IMR-90 (cell line): ENCODE data around the gene ILK. TPM values are rescaled to one million over a fixed set of nuclear protein-coding genes. Genes with fewer than 3 reads are reported as not detected.

Experiments used
- ATAC-seq: fragments of 200-7000 bp; cut with Tn5 transposase; 2 replicates; pipeline ENCODE4 v1.9.1; 2020; ENCODE audit warnings: low read depth, mild to moderate bottlenecking, moderate library complexity
- BruUV-seq: library from RNA; stranded (reverse); fragments of 400-500 nt; replicated peaks from 2 replicates; lab custom pipeline; 2021; lab: Mats Ljungman, UMichigan
- CTCF ChIA-PET: fragments of 300-600 bp; formaldehyde crosslinking; extraction: SDS; loops from one replicate; lab custom pipeline; 2021; ENCODE audit warnings: antibody characterized with exemption; lab: Yijun Ruan, JAX
- POLR2A ChIA-PET: fragments of 300-600 bp; sonication (Branson Sonifier 250); formaldehyde crosslinking; loops from one replicate; lab custom pipeline; 2022; ENCODE audit warnings: antibody characterized with exemption; ENCODE audit not compliant: unreplicated experiment; lab: Charles Lee
- DNase-seq: peaks from one replicate; pipeline ENCODE4 v3.0.0; 2013
- H2AFZ ChIP-seq: replicated peaks from 2 replicates; pipeline ENCODE3; 2013; ENCODE audit warnings: low read length, mild to moderate bottlenecking; ENCODE audit not compliant: poor library complexity
- H2AK5ac ChIP-seq: 2 replicates; pipeline ENCODE4 v1.6.1; 2013; ENCODE audit warnings: low read depth, low read length, inconsistent platforms
- H2AK9ac ChIP-seq: replicated peaks from 2 replicates; pipeline ENCODE3; 2013; ENCODE audit warnings: mild to moderate bottlenecking, low read depth, low read length, moderate library complexity; ENCODE audit not compliant: poor library complexity
- H2BK120ac ChIP-seq: 2 replicates; pipeline ENCODE4 v1.6.1; 2013; ENCODE audit warnings: low read depth, low read length, inconsistent platforms
- H2BK15ac ChIP-seq: 3 replicates; pipeline ENCODE4 v1.6.1; 2013; ENCODE audit warnings: low read depth, low read length, inconsistent platforms
- H2BK20ac ChIP-seq: 2 replicates; pipeline ENCODE4 v1.6.1; 2013; ENCODE audit warnings: low read depth, mild to moderate bottlenecking, inconsistent platforms, low read length, moderate library complexity
- H2BK5ac ChIP-seq: 2 replicates; pipeline ENCODE4 v1.6.1; 2013; ENCODE audit warnings: mild to moderate bottlenecking, low read depth, low read length, inconsistent platforms; ENCODE audit not compliant: poor library complexity, severe bottlenecking
- H3K14ac ChIP-seq: replicated peaks from 2 replicates; pipeline ENCODE4 v1.6.1; 2013; ENCODE audit warnings: low read depth, low read length, inconsistent platforms
- H3K18ac ChIP-seq: 2 replicates; pipeline ENCODE4 v1.6.1; 2013; ENCODE audit warnings: low read depth, low read length, control low read depth
- H3K23ac ChIP-seq: 2 replicates; pipeline ENCODE4 v1.6.1; 2013; ENCODE audit warnings: low read depth, low read length, inconsistent platforms
- H3K27ac ChIP-seq: 2 replicates; pipeline ENCODE4 v1.5.1; 2013; ENCODE audit warnings: mild to moderate bottlenecking, control low read depth, low read length; ENCODE audit not compliant: insufficient read depth
- H3K27me3 ChIP-seq: 2 replicates; pipeline ENCODE4 v1.6.1; 2013; ENCODE audit warnings: low read length; ENCODE audit not compliant: control insufficient read depth, insufficient read depth
- H3K36me3 ChIP-seq: 2 replicates; pipeline ENCODE4 v1.6.1; 2013; ENCODE audit warnings: low read length, mixed read lengths; ENCODE audit not compliant: control insufficient read depth, insufficient read depth
- H3K4ac ChIP-seq: 2 replicates; pipeline ENCODE4 v1.6.1; 2013; ENCODE audit warnings: low read depth, low read length, inconsistent platforms
- H3K4me1 ChIP-seq: 2 replicates; pipeline ENCODE4 v1.6.1; 2013; ENCODE audit warnings: low read length, mixed read lengths; ENCODE audit not compliant: control insufficient read depth, insufficient read depth
- H3K4me2 ChIP-seq: 2 replicates; pipeline ENCODE4 v1.6.1; 2013; ENCODE audit warnings: low read depth, mild to moderate bottlenecking, control low read depth, low read length, moderate library complexity
- H3K4me3 ChIP-seq: 2 replicates; pipeline ENCODE4 v1.5.1; 2013; ENCODE audit warnings: low read depth, mild to moderate bottlenecking, control low read depth, low read length, moderate library complexity; ENCODE audit not compliant: insufficient read depth
- H3K56ac ChIP-seq: 2 replicates; pipeline ENCODE4 v1.6.1; 2013; ENCODE audit warnings: low read length, inconsistent platforms; ENCODE audit not compliant: insufficient read depth; ENCODE audit errors: extremely low read depth
- H3K79me1 ChIP-seq, 2 experiments: 2 replicates each; pipeline ENCODE4 v1.6.1; 2013; ENCODE audit warnings: low read length in 2 of 2, inconsistent platforms in 1 of 2, low read depth in 1 of 2
- H3K9ac ChIP-seq: 2 replicates; pipeline ENCODE4 v1.6.1; 2013; ENCODE audit warnings: low read depth, low read length, control low read depth
- H3K9me1 ChIP-seq: 2 replicates; pipeline ENCODE4 v1.6.1; 2013; ENCODE audit warnings: low read length, inconsistent platforms; ENCODE audit not compliant: insufficient read depth
- H3K9me3 ChIP-seq: 2 replicates; pipeline ENCODE4 v1.6.1; 2013; ENCODE audit warnings: low read length; ENCODE audit not compliant: control insufficient read depth, insufficient read depth
- H4K20me1 ChIP-seq: 2 replicates; pipeline ENCODE4 v1.6.1; 2013; ENCODE audit warnings: low read length, inconsistent platforms; ENCODE audit not compliant: insufficient read depth
- H4K5ac ChIP-seq: 2 replicates; pipeline ENCODE4 v1.6.1; 2013; ENCODE audit warnings: mild to moderate bottlenecking, low read depth, low read length, control low read depth
- H4K8ac ChIP-seq, 2 experiments: 2 replicates each; pipeline ENCODE4 v1.6.1; 2013; ENCODE audit warnings: low read depth in 2 of 2, low read length in 2 of 2, control low read depth in 1 of 2, inconsistent platforms in 1 of 2
- H4K91ac ChIP-seq: 2 replicates; pipeline ENCODE4 v1.6.1; 2013; ENCODE audit warnings: low read depth, low read length, inconsistent platforms; ENCODE audit not compliant: insufficient read depth
- BHLHE40 ChIP-seq: fragments of 150-350 bp; IDR thresholded peaks from 2 replicates; pipeline ENCODE4 v1.6.1; 2016; ENCODE audit warnings: mild to moderate bottlenecking, low read depth, low read length
- CEBPB ChIP-seq: IDR thresholded peaks from 2 replicates; pipeline ENCODE4 v1.6.1; 2012; ENCODE audit warnings: low read depth, low read length, improper control_type of control experiment
- CHD1 ChIP-seq: IDR thresholded peaks from 2 replicates; pipeline ENCODE4 v1.6.1; 2012; ENCODE audit warnings: low read depth, low read length, improper control_type of control experiment
- ELK1 ChIP-seq: fragments of 150-350 bp; IDR thresholded peaks from 2 replicates; pipeline ENCODE4 v1.6.1; 2016; ENCODE audit warnings: low read depth, mild to moderate bottlenecking, low read length, moderate library complexity, borderline replicate concordance
- FOS ChIP-seq: fragments of 150-350 bp; IDR thresholded peaks from 2 replicates; pipeline ENCODE4 v1.6.1; 2016; ENCODE audit warnings: low read depth, low read length
- MAFK ChIP-seq: IDR thresholded peaks from 2 replicates; pipeline ENCODE4 v1.6.1; 2012; ENCODE audit warnings: low read depth, low read length, improper control_type of control experiment
- MAZ ChIP-seq: IDR thresholded peaks from 2 replicates; pipeline ENCODE4 v1.6.1; 2012; ENCODE audit warnings: low read depth, mild to moderate bottlenecking, low read length, improper control_type of control experiment, moderate library complexity, borderline replicate concordance
- MXI1 ChIP-seq: IDR thresholded peaks from 2 replicates; pipeline ENCODE4 v1.6.1; 2012; ENCODE audit warnings: low read depth, mild to moderate bottlenecking, low read length, moderate library complexity, borderline replicate concordance
- NFE2L2 ChIP-seq: fragments of 150-350 bp; IDR thresholded peaks from 2 replicates; pipeline ENCODE4 v1.6.1; 2016; ENCODE audit warnings: low read depth, mild to moderate bottlenecking, low read length
- POLR2A ChIP-seq: IDR thresholded peaks from 2 replicates; pipeline ENCODE4 v1.6.1; 2012; ENCODE audit warnings: mild to moderate bottlenecking, low read depth, low read length
- RAD21 ChIP-seq: IDR thresholded peaks from 2 replicates; pipeline ENCODE4 v1.6.1; 2012; ENCODE audit warnings: low read length, improper control_type of control experiment
- RCOR1 ChIP-seq: IDR thresholded peaks from 2 replicates; pipeline ENCODE4 v1.6.1; 2012; ENCODE audit warnings: mild to moderate bottlenecking, low read length, improper control_type of control experiment; ENCODE audit not compliant: insufficient replicate concordance
- RFX5 ChIP-seq: IDR thresholded peaks from 2 replicates; pipeline ENCODE4 v1.8.0; 2012; ENCODE audit warnings: low read depth, mild to moderate bottlenecking, low read length, moderate library complexity
- SMC3 ChIP-seq: fragments of 150-350 bp; IDR thresholded peaks from 2 replicates; pipeline ENCODE4 v1.6.1; 2016; ENCODE audit warnings: low read depth, mild to moderate bottlenecking, antibody characterized with exemption, low read length, moderate library complexity
- USF2 ChIP-seq: fragments of 150-350 bp; IDR thresholded peaks from 2 replicates; pipeline ENCODE4 v1.6.1; 2017; ENCODE audit warnings: mild to moderate bottlenecking, antibody characterized with exemption, low read length, low read depth
- WGBS, 2 experiments: methylation state at CpG; one replicate each; pipeline versions ENCODE4 v1.1.5 to v1.1.7; 2013; ENCODE audit warnings: missing lambda C conversion rate in 2 of 2; ENCODE audit not compliant: insufficient read length in 1 of 2; ENCODE audit errors: extremely low coverage in 2 of 2; 5-methylcytosine and 5-hydroxymethylcytosine counted together
- dilution Hi-C: fragments of 300-500 bp; cut with HindIII; formaldehyde crosslinking; loops from one replicate; pipeline ENCODE4 v1.14.3; 2018; ENCODE audit warnings: low sequenced_read_pairs; ENCODE audit not compliant: unreplicated experiment
- in situ Hi-C: fragments of 300-500 bp; cut with MboI; formaldehyde crosslinking; loops from 3 replicates; pipeline ENCODE4 v1.14.3; 2019; ENCODE audit warnings: low sequenced_read_pairs, inconsistent platforms, mixed read lengths
- intact Hi-C: fragments of 100-400 bp; cut with micrococcal nuclease; formaldehyde crosslinking; loops from 2 replicates; pipeline ENCODE4 v1.10.0; 2022
- polyA plus RNA-seq, 3 experiments: library from polyadenylated mRNA; depleted of rRNA; stranded (reverse); fragments of >200 nt; gene quantifications; 2 replicates each; pipeline ENCODE4 v1.2.3, GENCODE V29; 2012; ENCODE audit warnings: low replicate concordance in 1 of 3
- total RNA-seq: library from RNA; depleted of rRNA; stranded (reverse); fragments of >200 nt; gene quantifications from 2 replicates; pipeline ENCODE4 v1.2.3, GENCODE V29; 2012
- TF ChIP-seq, protein P1 (sequence below): conservative IDR thresholded peaks from 2 replicates; pipeline ENCODE4 v1.5.1; 2012; ENCODE audit warnings: mild to moderate bottlenecking, low read depth, low read length, improper control_type of control experiment

ILK gene
- total and polyA plus RNA-seq, 2 of the 4 experiments (the other 2 are of a cell fraction) = 339 to 389 TPM

DNA sequence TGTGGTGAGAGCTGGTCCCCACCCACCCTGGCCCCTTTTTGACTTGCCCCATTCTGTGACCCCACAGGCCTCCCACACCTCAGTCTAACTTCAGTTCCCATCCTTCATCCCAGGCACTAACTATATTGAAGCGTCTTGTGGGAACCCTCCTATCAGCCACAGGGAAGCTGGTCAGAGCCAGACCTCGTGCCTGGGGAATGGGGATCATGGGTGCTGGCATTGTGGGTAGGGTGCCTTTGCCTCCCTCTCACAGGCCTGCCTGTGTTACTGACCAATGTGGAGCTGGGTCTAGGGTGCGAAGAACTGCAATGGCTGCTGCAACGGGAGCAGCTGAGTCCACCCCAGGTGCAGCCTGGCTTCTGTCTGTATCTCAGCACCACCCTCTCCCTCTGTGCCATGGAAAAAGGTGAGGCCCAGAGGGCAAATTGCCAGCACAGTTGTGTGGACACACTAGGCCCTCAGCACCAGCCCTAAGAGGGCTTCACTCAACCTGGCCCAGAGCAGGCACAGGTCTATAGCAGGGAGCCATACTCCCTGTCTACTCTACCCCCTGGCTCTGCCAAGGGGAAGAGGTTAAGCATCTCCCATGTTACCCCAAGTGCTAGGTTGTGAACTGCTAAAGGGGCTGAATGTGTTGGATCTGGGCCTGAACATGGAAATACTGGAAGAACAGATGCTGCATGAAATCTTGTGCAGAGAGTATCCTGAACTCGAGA lies 37.4 kb upstream of the ILK start:
- no peak overlapping the region for H3K4ac ChIP-seq
- no peak overlapping the region for H3K9ac ChIP-seq
- H2BK15ac ChIP-seq = no peak overlapping the region
- no peak overlapping the region for H3K56ac ChIP-seq
- H3K79me1 ChIP-seq = no peaks in the 10 kb centered on the region; a peak in 1 of 4 replicates
- dilution Hi-C loops (no loop called here), in situ Hi-C loops (no loop called here), intact Hi-C loops (no loop called here)
- no peak overlapping the region for H4K91ac ChIP-seq
- H4K8ac ChIP-seq = no peak overlapping the region
- no peak overlapping the region for H2AK5ac ChIP-seq
- peaks cover 5% of the 10 kb centered on the region; the same call in 1 of the 2 replicates for H3K4me1 ChIP-seq
- no CpG with 5 or more reads among the region's 5 CpGs for WGBS, 2 experiments
- H3K9me1 ChIP-seq = peaks cover 11% of the 10 kb centered on the region
- ATAC-seq (no peak), DNase-seq (no peak)
- H3K14ac ChIP-seq = no peak overlapping the region
- no peak overlapping the region for H3K4me2 ChIP-seq
- H3K23ac ChIP-seq = no peak overlapping the region
- POLR2A ChIA-PET = no interaction called here
- no peak overlapping the region for H2BK120ac ChIP-seq
- no peak overlapping the region for H3K27ac ChIP-seq
- TF ChIP-seq SMC3 = no peak
- no peak for TF ChIP-seq FOS
- no peak for TF ChIP-seq BHLHE40
- no peak for TF ChIP-seq CEBPB
- no peak for TF ChIP-seq RCOR1
- TF ChIP-seq RFX5 = no peak
- no peak for TF ChIP-seq MXI1
- TF ChIP-seq CHD1 = no peak
- TF ChIP-seq, protein P1, sequence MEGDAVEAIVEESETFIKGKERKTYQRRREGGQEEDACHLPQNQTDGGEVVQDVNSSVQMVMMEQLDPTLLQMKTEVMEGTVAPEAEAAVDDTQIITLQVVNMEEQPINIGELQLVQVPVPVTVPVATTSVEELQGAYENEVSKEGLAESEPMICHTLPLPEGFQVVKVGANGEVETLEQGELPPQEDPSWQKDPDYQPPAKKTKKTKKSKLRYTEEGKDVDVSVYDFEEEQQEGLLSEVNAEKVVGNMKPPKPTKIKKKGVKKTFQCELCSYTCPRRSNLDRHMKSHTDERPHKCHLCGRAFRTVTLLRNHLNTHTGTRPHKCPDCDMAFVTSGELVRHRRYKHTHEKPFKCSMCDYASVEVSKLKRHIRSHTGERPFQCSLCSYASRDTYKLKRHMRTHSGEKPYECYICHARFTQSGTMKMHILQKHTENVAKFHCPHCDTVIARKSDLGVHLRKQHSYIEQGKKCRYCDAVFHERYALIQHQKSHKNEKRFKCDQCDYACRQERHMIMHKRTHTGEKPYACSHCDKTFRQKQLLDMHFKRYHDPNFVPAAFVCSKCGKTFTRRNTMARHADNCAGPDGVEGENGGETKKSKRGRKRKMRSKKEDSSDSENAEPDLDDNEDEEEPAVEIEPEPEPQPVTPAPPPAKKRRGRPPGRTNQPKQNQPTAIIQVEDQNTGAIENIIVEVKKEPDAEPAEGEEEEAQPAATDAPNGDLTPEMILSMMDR = no peak
- no peak for TF ChIP-seq ELK1
- no peak for TF ChIP-seq USF2
- no peak for TF ChIP-seq MAFK
- TF ChIP-seq POLR2A = no peak
- no peak for TF ChIP-seq RAD21
- TF ChIP-seq MAZ = no peak
- TF ChIP-seq NFE2L2 = no peak
- H3K36me3 ChIP-seq = no peaks in the 10 kb centered on the region; the same call in 1 of the 2 replicates
- no peak overlapping the region for H2BK20ac ChIP-seq
- no TSS peak for BruUV-seq
- H2AFZ ChIP-seq = no peak overlapping the region
- H3K9me3 ChIP-seq = no peaks in the 10 kb centered on the region
- no peaks in the 10 kb centered on the region for H3K27me3 ChIP-seq
- no peaks in the 10 kb centered on the region for H4K20me1 ChIP-seq
- H4K5ac ChIP-seq = no peak overlapping the region
- H2AK9ac ChIP-seq = no peak overlapping the region
- no peak overlapping the region for H3K18ac ChIP-seq
- H3K4me3 ChIP-seq = no peak overlapping the region
- H2BK5ac ChIP-seq = no peak overlapping the region
- CTCF ChIA-PET = no interaction called here
